Frontal cortex (tissue), 4 donors: ENCODE data around the gene SLC14A1. TPM values are rescaled to one million over a fixed set of nuclear protein-coding genes. Genes with fewer than 3 reads are reported as not detected.

ENCODE experiments used
- DNase-seq, 2 donors: peaks; one replicate each; pipeline ENCODE4 v3.0.0; 2012; ENCODE audit warnings: low spot score in 2 of 2
- FAIRE-seq: peaks from 2 replicates; lab custom pipeline; 2012; peaks lifted over from hg19 to GRCh38; lab: Jason Lieb, UNC
- total RNA-seq: library from RNA; depleted of rRNA; stranded (reverse); fragments of >200 nt; gene quantifications from one replicate; pipeline ENCODE4 v1.2.3, GENCODE V29; 2014
- donor health status: control.
- donor health status: control.
- donor health status: control.

SLC14A1 gene
- total RNA-seq, result 3.7 TPM

- DNase-seq (no peak), FAIRE-seq (no peak)
Measured at GRCh38 chr18:45723567-45724355, at the start of gene SLC14A1. TSS of gene SLC14A1 (plus strand) at chr18:45724181. CDS start at chr18:45730321, 6,140 bp downstream.

- FAIRE-seq, result no peak
- DNase-seq, result no peak
Measured at GRCh38 chr18:45677276-45677807, 46.6 kb upstream of the SLC14A1 start.

GRCh38 chr18:45678441-45678840 is 45.5 kb upstream of the SLC14A1 start:
- no peak for FAIRE-seq
- no peak for DNase-seq

GRCh38 chr18:45678850-45679249 is 45.1 kb upstream of the SLC14A1 start:
- no peak for DNase-seq
- FAIRE-seq, result no peak

GRCh38 chr18:45680066-45680690 is 43.8 kb upstream of the SLC14A1 start:
- FAIRE-seq, result no peak
- no peak for DNase-seq

- DNase-seq, result no peak
- FAIRE-seq, result no peak
Measured at GRCh38 chr18:45682181-45682580, 41.8 kb upstream of the SLC14A1 start.

GRCh38 chr18:45684341-45685115 is 39.5 kb upstream of the SLC14A1 start:
- DNase-seq (no peak), FAIRE-seq (no peak)

GRCh38 chr18:45686891-45687611 is 36.9 kb upstream of the SLC14A1 start:
- no peak for FAIRE-seq
- DNase-seq, result no peak

GRCh38 chr18:45687621-45688020 is 36.4 kb upstream of the SLC14A1 start:
- DNase-seq (no peak), FAIRE-seq (no peak)

- no peak for DNase-seq
- no peak for FAIRE-seq
Measured at GRCh38 chr18:45688113-45688512, 35.9 kb upstream of the SLC14A1 start.

- DNase-seq (no peak), FAIRE-seq (no peak)
Measured at GRCh38 chr18:45688833-45689232, 35.1 kb upstream of the SLC14A1 start.

- DNase-seq, result no peak
- FAIRE-seq, result no peak
Measured at GRCh38 chr18:45689396-45689795, 34.6 kb upstream of the SLC14A1 start.

- DNase-seq (peak; percentile 12 to 71), FAIRE-seq (no peak)
Measured at GRCh38 chr18:45690975-45691815, 32.8 kb upstream of the SLC14A1 start.

- DNase-seq (no peak), FAIRE-seq (no peak)
Measured at GRCh38 chr18:45691816-45692179, 32.2 kb upstream of the SLC14A1 start.

- DNase-seq, result no peak
- FAIRE-seq, result no peak
Measured at GRCh38 chr18:45702708-45703265, 21.2 kb upstream of the SLC14A1 start.

GRCh38 chr18:45708831-45709230 is 15.2 kb upstream of the SLC14A1 start:
- DNase-seq (no peak), FAIRE-seq (no peak)

- DNase-seq (no peak), FAIRE-seq (no peak)
Measured at GRCh38 chr18:45712061-45712460, 11.9 kb upstream of the SLC14A1 start.

- no peak for FAIRE-seq
- no peak for DNase-seq
Measured at GRCh38 chr18:45713239-45713638, 10.7 kb upstream of the SLC14A1 start.
